ENCODE results near the gene PTPRQ. TPM values are rescaled to one million over a fixed set of nuclear protein-coding genes. Genes with fewer than 3 reads are reported as not detected.

The PTPRQ gene
- total and polyA plus RNA-seq, 4 donors, result 0.26 to 11.7 (median 1.4) TPM

- H3K27me3 ChIP-seq (ENCODE audit: control insufficient read depth in 3 of 3, insufficient read depth in 3 of 3, low read length in 2 of 3), result no peaks in the 10 kb centered on the region
- no peak for ATAC-seq (ENCODE audit: insufficient read depth, low FRiP score)
- H3K9me3 ChIP-seq (ENCODE audit: control insufficient read depth in 4 of 4, insufficient read depth in 3 of 4, low read length in 3 of 4), result no peaks in the 10 kb centered on the region
- no peaks in the 10 kb centered on the region for H3K4me1 ChIP-seq (ENCODE audit: control insufficient read depth in 5 of 5, insufficient read depth in 5 of 5, low read length in 5 of 5)
- H3K9ac ChIP-seq (ENCODE audit: insufficient read depth in 1 of 2, low read length in 2 of 2), result no peak overlapping the region
- H3K27ac ChIP-seq (ENCODE audit: low read depth in 1 of 2, low read length in 1 of 2), result no peak overlapping the region
- TF ChIP-seq CTCF (IDR thresholded peaks at IDR 0.05; ENCODE audit: control extremely low read depth, extremely low read depth), result no peak
- no peak overlapping the region for H3K4me3 ChIP-seq
- DNase-seq, result no peak
- H3K36me3 ChIP-seq (ENCODE audit: control insufficient read depth in 4 of 4, insufficient read depth in 4 of 4, low read length in 4 of 4), result no peaks in the 10 kb centered on the region
- 81 to 89% methylated on average over 1 of the region's 1 CpG for WGBS, 2 donors
These were observed 248.1 kb downstream of the PTPRQ start for GRCh38 chr12:80692114-80692513.

GRCh38 chr12:80697270-80697887 is 253.3 kb downstream of the PTPRQ start:
- 79 to 82% methylated on average over 2 of the region's 2 CpGs for WGBS, 2 donors
- Histone ChIP-seq H3K4me1 (ENCODE audit: control insufficient read depth in 5 of 5, insufficient read depth in 5 of 5, low read length in 5 of 5) (no peaks in the 10 kb centered on the region), H3K4me3 (no peak overlapping the region), H3K27me3 (ENCODE audit: control insufficient read depth in 3 of 3, insufficient read depth in 3 of 3, low read length in 2 of 3) (no peaks in the 10 kb centered on the region), H3K27ac (ENCODE audit: low read depth in 1 of 2, low read length in 1 of 2) (no peak overlapping the region), H3K9ac (ENCODE audit: insufficient read depth in 1 of 2, low read length in 2 of 2) (no peak overlapping the region), H3K36me3 (ENCODE audit: control insufficient read depth in 4 of 4, insufficient read depth in 4 of 4, low read length in 4 of 4) (no peaks in the 10 kb centered on the region), H3K9me3 (ENCODE audit: control insufficient read depth in 4 of 4, insufficient read depth in 3 of 4, low read length in 3 of 4) (no peaks in the 10 kb centered on the region)
- TF ChIP-seq CTCF (IDR thresholded peaks at IDR 0.05; ENCODE audit: control extremely low read depth, extremely low read depth), result no peak
- no peak for ATAC-seq (ENCODE audit: insufficient read depth, low FRiP score)
- no peak for DNase-seq

- TF ChIP-seq CTCF (IDR thresholded peaks at IDR 0.05; ENCODE audit: control extremely low read depth, extremely low read depth), result no peak
These were observed 254.2 kb downstream of the PTPRQ start for GRCh38 chr12:80698256-80698655.

More at GRCh38 chr12:80698256-80698655, 254.2 kb downstream of the PTPRQ start:
- no peaks in the 10 kb centered on the region for H3K9me3 ChIP-seq (ENCODE audit: control insufficient read depth in 4 of 4, insufficient read depth in 3 of 4, low read length in 3 of 4)
- H3K4me1 ChIP-seq (ENCODE audit: control insufficient read depth in 5 of 5, insufficient read depth in 5 of 5, low read length in 5 of 5), result peaks cover 0 to 3% (median 0%) of the 10 kb centered on the region in 5 donors
- H3K36me3 ChIP-seq (ENCODE audit: control insufficient read depth in 4 of 4, insufficient read depth in 4 of 4, low read length in 4 of 4), result no peaks in the 10 kb centered on the region
- H3K9ac ChIP-seq (ENCODE audit: insufficient read depth in 1 of 2, low read length in 2 of 2), result no peak overlapping the region
- H3K27me3 ChIP-seq (ENCODE audit: control insufficient read depth in 3 of 3, insufficient read depth in 3 of 3, low read length in 2 of 3), result no peaks in the 10 kb centered on the region
- no peak overlapping the region for H3K27ac ChIP-seq (ENCODE audit: low read depth in 1 of 2, low read length in 1 of 2)
- no peak overlapping the region for H3K4me3 ChIP-seq
- DNase-seq, result no peak
- 64 to 72% methylated on average over 7 of the region's 7 CpGs for WGBS, 2 donors
- ATAC-seq (ENCODE audit: insufficient read depth, low FRiP score), result no peak
